GM10266 (cell line): ENCODE results near the gene BRAF.
"Not testable (repeated sequence)": the region's sequence is repeated elsewhere in the genome, so short reads cannot be mapped to it uniquely, and the experiment has no call there.

Experiments
- DNase-seq: peaks from one replicate; pipeline ENCODE4 v3.0.0; 2012; ENCODE audit errors: extremely low spot score
- CTCF ChIP-seq: IDR thresholded peaks from 2 replicates; pipeline ENCODE4 v1.5.1; 2012; ENCODE audit warnings: mild to moderate bottlenecking, low read depth; ENCODE audit not compliant: control insufficient read depth, insufficient read depth; ENCODE audit errors: missing control alignments

BRAF gene

GRCh38 chr7:140680886-140681285 lies 243.8 kb downstream of the BRAF start:
- DNase-seq, result no peak
- TF ChIP-seq CTCF, result no peak

- DNase-seq, result no peak
- TF ChIP-seq CTCF, result no peak
Measured at GRCh38 chr7:140679186-140679585, 245.5 kb downstream of the BRAF start.

GRCh38 chr7:140678816-140679130 lies 246.0 kb downstream of the BRAF start:
- TF ChIP-seq CTCF, result no peak
- DNase-seq, result no peak

- no peak for TF ChIP-seq CTCF
- DNase-seq, result no peak
Measured at GRCh38 chr7:140678081-140678815, 246.5 kb downstream of the BRAF start.

- no peak for TF ChIP-seq CTCF
- no peak for DNase-seq
Measured at GRCh38 chr7:140677496-140677895, 247.2 kb downstream of the BRAF start.

- DNase-seq, result not testable (repeated sequence)
Measured at GRCh38 chr7:140676956-140677355, 247.8 kb downstream of the BRAF start.

- DNase-seq, result peak; percentile 73
- no peak for TF ChIP-seq CTCF
Measured at GRCh38 chr7:140676306-140676705, 248.4 kb downstream of the BRAF start.

GRCh38 chr7:140675726-140676125 lies 249.0 kb downstream of the BRAF start:
- no peak for DNase-seq
- no peak for TF ChIP-seq CTCF
